Suprapubic skin (tissue), 4 donors: ENCODE measurements around the gene MAJIN.

ENCODE experiments used
- CTCF ChIP-seq, 2 donors: fragments of 200-600 bp in 1 of 2; fragments of 450-650 bp in 1 of 2; sonication (generic) in 1 of 2; IDR thresholded peaks; one replicate each; pipeline ENCODE4 v1.5.1; 2016 to 2019; ENCODE audit warnings: antibody characterized with exemption in 2 of 2, mild to moderate bottlenecking in 1 of 2, moderate library complexity in 1 of 2
- EP300 ChIP-seq: sonication (generic); formaldehyde crosslinking; IDR thresholded peaks from one replicate; pipeline ENCODE4 v1.6.1; 2017; ENCODE audit warnings: antibody characterized with exemption
- POLR2A ChIP-seq, 2 donors: fragments of 450-650 bp; IDR thresholded peaks; one replicate each; pipeline ENCODE4 v1.6.1; 2017; ENCODE audit warnings: antibody characterized with exemption in 2 of 2, mild to moderate bottlenecking in 2 of 2, moderate library complexity in 2 of 2
- POLR2AphosphoS5 ChIP-seq, 3 donors: sonication (generic); formaldehyde crosslinking; IDR thresholded peaks; one replicate each; pipeline ENCODE4 v1.6.1; 2017; ENCODE audit warnings: antibody characterized with exemption in 3 of 3

- TF ChIP-seq CTCF (IDR thresholded peaks at IDR 0.05): no peak
- TF ChIP-seq POLR2A (IDR thresholded peaks at IDR 0.05): no peak
- no peak for TF ChIP-seq POLR2AphosphoS5 (IDR thresholded peaks at IDR 0.05)
- no peak for TF ChIP-seq EP300
Measured at GRCh38 chr11:64903291-64903833, 68.5 kb downstream of the MAJIN start.
